ENCODE results near the gene SPTBN4. TPM values are rescaled to one million over a fixed set of nuclear protein-coding genes. Genes with fewer than 3 reads are reported as not detected.

Gene SPTBN4
- total RNA-seq, 1 experiment from 2014 or later = 0.82 TPM

DNA sequence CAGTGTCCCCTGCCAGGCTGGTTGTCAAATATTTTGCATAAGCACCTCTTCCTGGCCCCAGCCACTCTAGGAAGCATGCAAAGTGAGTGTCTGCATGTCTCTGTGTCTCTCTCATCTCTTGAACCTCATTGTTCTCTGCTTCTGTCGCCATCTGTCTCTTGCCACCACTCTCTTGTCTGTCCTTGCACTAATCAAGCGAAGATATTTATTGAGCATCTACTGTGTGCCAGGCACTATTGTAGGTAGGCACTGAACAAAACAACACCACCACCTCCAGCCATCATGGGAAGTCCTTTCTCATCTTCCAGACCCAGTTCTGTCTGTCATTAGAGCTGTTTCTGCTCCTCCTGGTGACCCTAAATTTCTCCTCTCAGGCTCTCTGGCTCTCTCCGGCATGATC lies 57.9 kb downstream of the SPTBN4 start:
- no peak for DNase-seq
- Mint-ChIP-seq H3K4me1 (ENCODE audit: low read depth, unreplicated experiment) (peaks cover 3% of the 10 kb centered on the region), H3K27me3 (ENCODE audit: insufficient read depth, unreplicated experiment) (no peaks in the 10 kb centered on the region), H3K27ac (ENCODE audit: unreplicated experiment) (no peak overlapping the region), H3K36me3 (ENCODE audit: insufficient read depth, unreplicated experiment) (no peaks in the 10 kb centered on the region), H3K9me3 (ENCODE audit: unreplicated experiment) (no peaks in the 10 kb centered on the region), H3K4me3 (ENCODE audit: unreplicated experiment) (no peak overlapping the region)
- Histone ChIP-seq H3K36me3 (ENCODE audit: control insufficient read depth, insufficient read depth, low read length) (no peaks in the 10 kb centered on the region), H3K4me1 (peaks cover 9% of the 10 kb centered on the region), H3K9me3 (no peaks in the 10 kb centered on the region; the same call in 1 of the 2 replicates), H3K27me3 (replicated peaks; ENCODE audit: control insufficient read depth, insufficient read depth, low read length) (no peaks in the 10 kb centered on the region), H3K4me3 (ENCODE audit: low read depth, low read length) (no peak overlapping the region)
- BruUV-seq (replicated peaks) = no TSS peak
- intact Hi-C loops (cut with micrococcal nuclease; ENCODE audit: unreplicated experiment) = loop anchor here (5.0 kb wide), 1 partner anchor 57 kb away; the partner anchor contains the start of genes BLVRB and SPTBN4
- no peak for TF ChIP-seq CTCF (IDR thresholded peaks at IDR 0.05; ENCODE audit: insufficient read depth in 1 of 2, low read depth in 1 of 2, low read length in 1 of 2, severe bottlenecking in 1 of 2, unreplicated experiment in 1 of 2)
- CTCF ChIA-PET = interaction anchor here (0.7 kb wide), 1 partner anchor 36 kb away, joined by 3 read pairs; no protein-coding TSS in a partner anchor
- POLR2A ChIA-PET = interaction anchor here (0.6 kb wide), 1 partner anchor 176 kb away, joined by 4 read pairs; the partner anchor contains the start of genes C19orf47 and PLD3

DNA sequence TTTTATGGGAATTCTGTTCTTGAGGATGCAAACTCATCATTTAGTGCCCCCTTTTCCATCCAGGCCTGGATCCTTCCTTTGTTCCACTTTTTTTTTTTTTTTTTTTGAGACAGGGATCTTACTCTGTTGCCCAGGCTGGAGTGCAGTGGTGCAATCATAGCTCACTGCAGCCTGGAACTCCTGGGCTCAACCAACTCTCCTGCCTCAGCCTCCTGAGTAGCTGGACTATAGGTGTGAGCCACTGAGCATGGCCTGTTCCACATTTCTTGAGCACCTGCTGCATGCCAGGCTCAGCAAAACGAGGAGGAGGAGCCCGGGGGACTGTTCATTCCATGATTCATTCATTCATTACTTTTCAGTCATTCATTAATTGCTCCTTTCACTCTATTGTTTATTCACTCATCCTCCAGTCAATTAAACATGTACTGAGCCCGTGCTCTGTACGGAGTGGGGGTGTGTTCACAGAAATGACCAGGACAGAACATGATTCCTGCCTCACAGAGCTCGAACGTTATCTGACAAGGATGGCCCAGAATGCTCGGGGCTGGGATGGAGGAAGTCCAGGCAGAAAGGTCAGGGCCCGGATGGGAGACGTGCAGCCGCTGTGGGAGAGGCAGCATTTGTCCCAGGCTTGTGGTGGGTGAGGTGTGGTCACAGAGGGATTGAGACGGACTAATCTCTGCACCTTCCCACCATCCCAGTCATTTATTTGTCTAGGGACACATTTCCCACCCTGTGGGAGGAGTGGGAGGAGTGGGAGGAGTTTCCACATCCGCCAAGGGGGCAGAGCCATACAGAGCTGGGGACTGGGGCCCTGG lies 58.6 kb downstream of the SPTBN4 start:
- Histone ChIP-seq H3K4me3 (ENCODE audit: low read depth, low read length) (no peak overlapping the region), H3K36me3 (ENCODE audit: control insufficient read depth, insufficient read depth, low read length) (no peaks in the 10 kb centered on the region), H3K9me3 (no peaks in the 10 kb centered on the region; the same call in 1 of the 2 replicates), H3K27me3 (replicated peaks; ENCODE audit: control insufficient read depth, insufficient read depth, low read length) (no peaks in the 10 kb centered on the region), H3K4me1 (peaks cover 15% of the 10 kb centered on the region)
- H3K27me3 Mint-ChIP-seq (ENCODE audit: insufficient read depth, unreplicated experiment) = no peaks in the 10 kb centered on the region
- no peak for DNase-seq
- TF ChIP-seq CTCF (IDR thresholded peaks at IDR 0.05; ENCODE audit: insufficient read depth in 1 of 2, low read depth in 1 of 2, low read length in 1 of 2, severe bottlenecking in 1 of 2, unreplicated experiment in 1 of 2) = no peak
- BruUV-seq (replicated peaks) = no TSS peak
- H3K36me3 Mint-ChIP-seq (ENCODE audit: insufficient read depth, unreplicated experiment) = no peaks in the 10 kb centered on the region
- intact Hi-C loops (cut with micrococcal nuclease; ENCODE audit: unreplicated experiment) = loop anchor here (5.0 kb wide), 1 partner anchor 58 kb away; the partner anchor contains the start of genes BLVRB and SPTBN4
- ChIA-PET POLR2A (interaction anchor here (0.7 kb wide), 1 partner anchor 99 kb away, joined by 7 read pairs; no protein-coding TSS in a partner anchor), CTCF (interaction anchor here (0.6 to 1.5 kb wide), 3 partner anchors 64 to 109 kb away, joined by 3 to 5 read pairs (median 3); no protein-coding TSS in a partner anchor)
- H3K27ac Mint-ChIP-seq (ENCODE audit: unreplicated experiment) = no peak overlapping the region
- peaks cover 7% of the 10 kb centered on the region for H3K4me1 Mint-ChIP-seq (ENCODE audit: low read depth, unreplicated experiment)
- no peak overlapping the region for H3K4me3 Mint-ChIP-seq (ENCODE audit: unreplicated experiment)
- H3K9me3 Mint-ChIP-seq (ENCODE audit: unreplicated experiment) = no peaks in the 10 kb centered on the region

DNA sequence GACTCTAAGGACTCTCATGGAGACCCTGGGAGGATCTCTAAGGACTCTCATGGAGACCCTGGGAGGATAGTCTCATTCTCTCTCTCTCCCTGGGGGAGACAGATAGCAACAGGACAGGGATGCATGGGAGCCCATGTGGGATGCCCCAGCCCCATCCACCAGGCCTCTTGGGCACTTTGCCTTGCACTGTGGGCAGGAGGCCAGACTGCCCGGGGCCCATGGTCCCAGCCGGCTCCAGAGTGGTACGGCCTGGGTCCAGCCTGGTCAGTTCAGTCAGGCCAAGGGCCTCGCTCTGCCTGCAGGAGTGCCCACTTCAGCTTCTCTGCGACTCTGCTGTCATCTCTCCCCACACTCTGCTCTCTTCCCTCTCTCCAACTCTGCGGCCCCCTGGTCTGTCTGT lies 61.3 kb downstream of the SPTBN4 start:
- no peaks in the 10 kb centered on the region for H3K36me3 Mint-ChIP-seq (ENCODE audit: insufficient read depth, unreplicated experiment)
- H3K27me3 ChIP-seq (replicated peaks; ENCODE audit: control insufficient read depth, insufficient read depth, low read length) = no peaks in the 10 kb centered on the region
- BruUV-seq (replicated peaks) = no TSS peak
- no peak overlapping the region for H3K4me3 Mint-ChIP-seq (ENCODE audit: unreplicated experiment)
- peaks cover 16% of the 10 kb centered on the region for H3K4me1 ChIP-seq
- no peaks in the 10 kb centered on the region for H3K36me3 ChIP-seq (ENCODE audit: control insufficient read depth, insufficient read depth, low read length)
- DNase-seq = no peak
- no peak overlapping the region for H3K4me3 ChIP-seq (ENCODE audit: low read depth, low read length)
- TF ChIP-seq CTCF (IDR thresholded peaks at IDR 0.05; ENCODE audit: insufficient read depth in 1 of 2, low read depth in 1 of 2, low read length in 1 of 2, severe bottlenecking in 1 of 2, unreplicated experiment in 1 of 2) = no peak
- no peak overlapping the region for H3K27ac Mint-ChIP-seq (ENCODE audit: unreplicated experiment)
- CTCF ChIA-PET = no interaction called here
- intact Hi-C loops (cut with micrococcal nuclease; ENCODE audit: unreplicated experiment) = loop anchor here (2.0 to 5.0 kb wide), 2 partner anchors 61 to 71 kb away; partner anchors contain the start of genes BLVRB and SPTBN4
- peaks cover 7% of the 10 kb centered on the region for H3K4me1 Mint-ChIP-seq (ENCODE audit: low read depth, unreplicated experiment)
- no peaks in the 10 kb centered on the region for H3K27me3 Mint-ChIP-seq (ENCODE audit: insufficient read depth, unreplicated experiment)
- no peaks in the 10 kb centered on the region for H3K9me3 ChIP-seq
- POLR2A ChIA-PET = no interaction called here
- H3K9me3 Mint-ChIP-seq (ENCODE audit: unreplicated experiment) = no peaks in the 10 kb centered on the region
